Measurements from ENCODE around the gene COX7B.
"Not testable (repeated sequence)": the region's sequence is repeated elsewhere in the genome, so short reads cannot be mapped to it uniquely, and the experiment has no call there.

COX7B gene, protein sequence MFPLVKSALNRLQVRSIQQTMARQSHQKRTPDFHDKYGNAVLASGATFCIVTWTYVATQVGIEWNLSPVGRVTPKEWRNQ

DNA sequence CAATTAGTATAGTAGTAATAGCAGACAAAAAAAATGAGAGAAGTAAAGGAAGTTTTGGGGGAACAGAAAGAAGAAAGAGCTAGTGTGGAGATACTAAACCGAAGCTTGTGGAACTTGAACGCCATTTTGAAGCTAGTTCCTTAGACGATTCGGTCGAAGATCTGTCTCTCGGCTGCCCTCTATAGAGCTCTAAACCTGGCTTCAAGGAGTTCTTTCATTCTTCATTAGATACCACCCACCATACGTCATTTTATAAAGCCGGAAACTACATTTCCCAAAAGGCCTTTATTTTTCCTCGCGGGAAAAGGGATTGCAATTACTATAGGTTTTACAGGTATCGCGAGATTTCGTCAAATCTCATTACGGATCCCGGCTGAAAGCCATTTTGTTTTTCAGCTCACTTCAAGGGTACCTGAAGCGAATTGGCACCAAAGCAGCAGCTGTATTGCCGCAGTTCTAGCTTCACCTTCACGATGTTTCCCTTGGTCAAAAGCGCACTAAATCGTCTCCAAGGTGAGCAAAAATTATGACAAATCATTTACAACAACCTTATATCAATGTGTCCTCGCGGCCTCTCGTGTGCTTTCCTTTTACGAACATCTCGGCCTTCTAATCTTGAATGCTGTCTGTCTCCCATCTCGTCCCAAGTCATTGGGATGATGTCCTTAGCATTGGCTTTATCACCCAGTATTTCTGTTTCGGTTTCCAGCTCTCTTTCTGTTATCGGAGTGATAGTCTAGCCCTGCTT lies at the start of gene COX7B:
COX7B (plus strand) TSS at position 388 of the 748 bp plus-strand sequence; CDS start at position 474, 86 bp downstream.
- DNase-seq: peak; percentile 99

DNA sequence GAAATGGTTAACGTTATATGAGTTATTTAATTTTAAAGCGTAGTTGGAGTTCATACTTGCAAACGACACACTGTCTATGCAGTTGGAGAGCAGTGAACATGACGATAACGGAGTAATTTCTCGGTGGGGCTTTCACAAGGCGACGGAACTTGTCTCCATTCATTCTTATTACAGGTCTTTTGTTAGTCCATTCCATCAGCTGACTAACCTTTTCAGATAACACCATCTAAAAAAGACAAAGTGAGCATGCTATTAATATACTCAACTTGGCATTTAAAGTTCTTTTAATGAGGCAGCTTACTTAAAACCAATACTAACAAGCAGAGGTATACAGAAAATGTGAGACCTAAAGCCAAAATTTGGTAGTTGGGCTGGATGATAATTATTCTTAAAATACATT lies 23.9 kb upstream of the COX7B start:
- no peak for DNase-seq

DNA sequence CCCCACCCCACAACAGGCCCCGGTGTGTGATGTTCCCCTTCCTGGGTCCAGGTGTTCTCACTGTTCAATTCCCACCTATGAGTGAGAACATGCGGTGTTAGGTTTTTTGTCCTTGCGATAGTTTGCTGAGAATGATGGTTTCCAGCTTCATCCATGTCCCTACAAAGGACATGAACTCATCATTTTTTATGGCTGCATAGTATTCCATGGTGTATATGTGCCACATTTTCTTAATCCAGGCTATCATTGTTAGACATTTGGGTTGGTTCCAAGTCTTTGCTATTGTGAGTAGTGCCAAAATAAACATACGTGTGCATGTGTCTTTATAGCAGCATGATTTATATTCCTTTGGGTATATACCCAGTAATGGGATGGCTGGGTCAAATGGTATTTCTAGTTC lies 17.9 kb upstream of the COX7B start:
- DNase-seq: not testable (repeated sequence)

DNA sequence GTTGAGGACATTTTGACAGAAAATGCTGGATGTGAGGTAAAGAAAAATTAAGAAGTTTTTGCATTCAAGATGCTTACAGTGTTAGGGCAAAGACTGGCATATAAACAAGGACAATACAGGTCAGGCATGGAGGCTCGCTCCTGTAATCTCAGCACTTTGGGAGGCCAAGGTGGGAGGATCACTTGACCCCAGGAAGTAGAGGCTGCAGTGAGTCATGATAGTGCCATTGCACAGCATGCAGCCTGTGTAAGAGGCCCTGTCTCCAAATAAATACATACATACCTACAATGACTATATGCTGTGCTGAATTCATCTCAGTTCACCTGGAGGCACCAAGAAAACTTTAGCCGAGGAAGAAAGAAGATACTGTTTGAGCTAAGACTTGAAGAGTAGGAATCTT lies 6.4 kb upstream of the COX7B start:
- no peak for DNase-seq

DNA sequence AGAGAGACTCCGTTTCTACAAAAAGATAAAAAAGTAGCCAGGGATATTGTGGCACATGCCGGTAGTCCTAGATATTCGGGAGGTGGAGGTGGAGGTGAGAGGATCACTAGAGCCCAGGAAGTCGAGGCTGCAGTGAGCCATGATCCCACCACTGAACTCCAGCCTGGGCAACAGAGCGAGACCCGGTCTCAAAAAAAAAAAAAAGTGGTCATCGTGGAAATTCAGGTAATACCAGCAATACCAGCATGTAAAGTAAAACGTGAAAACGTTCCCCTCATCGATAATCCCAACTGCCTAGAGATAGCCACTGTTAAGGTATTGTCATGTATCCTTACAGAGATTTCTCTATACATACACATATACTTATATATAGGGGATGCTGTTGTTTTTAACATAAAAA lies 5.6 kb upstream of the COX7B start:
- DNase-seq: no peak

DNA sequence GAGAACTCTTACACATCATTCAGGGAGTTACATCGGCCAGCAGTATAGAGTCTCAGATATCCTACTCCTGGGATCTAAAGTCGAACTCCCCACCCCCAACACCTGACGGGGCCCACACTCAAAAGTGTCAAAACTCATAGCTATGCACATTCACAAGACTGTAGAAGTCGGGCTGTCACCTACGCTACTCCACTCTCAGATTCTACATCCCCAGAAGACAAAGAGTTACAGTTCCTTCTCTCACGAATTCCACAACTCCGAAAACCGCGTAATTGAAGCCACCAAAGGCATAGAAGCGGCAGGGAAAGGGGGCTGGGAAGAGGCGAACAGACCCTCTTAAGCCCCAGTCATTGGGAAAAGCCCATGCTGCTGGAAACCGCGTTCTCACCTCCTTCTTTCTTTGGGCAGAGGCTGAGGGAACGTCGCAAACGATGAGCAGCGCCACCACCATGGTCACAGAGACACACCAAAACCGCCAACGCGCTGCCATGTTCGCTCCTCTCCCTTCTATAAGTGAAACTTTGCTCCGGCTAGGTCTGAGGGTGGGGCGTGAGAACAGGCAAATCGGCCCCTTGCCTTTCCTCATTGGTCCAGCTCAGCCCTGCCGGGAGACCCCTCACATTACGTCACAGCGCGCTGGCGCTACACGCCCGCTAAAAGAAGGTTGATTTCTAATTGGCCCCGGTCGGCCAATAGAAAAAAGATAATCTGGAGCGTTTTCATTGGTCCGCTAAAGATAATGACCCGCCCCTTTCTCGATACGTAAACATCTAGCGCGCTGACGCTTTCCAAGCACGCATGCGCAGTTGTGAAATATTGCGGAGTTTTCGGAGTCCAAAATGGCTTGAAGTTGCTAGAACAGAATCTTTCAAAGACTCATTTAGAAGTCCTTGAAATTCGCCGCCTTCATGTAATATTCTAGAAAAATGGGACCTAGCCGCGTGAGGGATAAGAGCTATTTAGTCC lies 4.1 kb upstream of the COX7B start, which contains the start of gene MAGT1:
MAGT1 (minus strand) TSS at position 515 of the 966 bp plus-strand sequence; CDS start at position 490, 25 bp downstream.
- DNase-seq: peak; percentile 99

DNA sequence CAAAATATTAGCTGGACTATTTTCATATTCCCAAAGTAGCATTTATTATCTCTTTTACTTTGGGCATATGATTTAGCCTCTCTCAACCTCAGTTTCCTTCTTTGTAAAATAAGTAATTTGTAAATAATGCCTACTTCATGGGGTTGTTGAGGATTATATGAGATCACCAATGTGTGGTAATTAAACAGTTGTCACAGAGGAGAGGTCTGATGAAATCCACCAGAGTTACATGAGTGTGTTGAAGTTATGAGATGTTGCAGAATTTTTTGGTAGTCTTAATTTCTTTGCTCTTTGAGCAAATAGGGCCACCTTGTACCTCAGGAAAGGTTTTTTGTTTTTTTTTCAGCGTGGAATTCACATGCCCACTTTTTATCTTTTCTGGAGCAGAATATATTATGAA lies 1.4 kb downstream of the COX7B start:
- no peak for DNase-seq

DNA sequence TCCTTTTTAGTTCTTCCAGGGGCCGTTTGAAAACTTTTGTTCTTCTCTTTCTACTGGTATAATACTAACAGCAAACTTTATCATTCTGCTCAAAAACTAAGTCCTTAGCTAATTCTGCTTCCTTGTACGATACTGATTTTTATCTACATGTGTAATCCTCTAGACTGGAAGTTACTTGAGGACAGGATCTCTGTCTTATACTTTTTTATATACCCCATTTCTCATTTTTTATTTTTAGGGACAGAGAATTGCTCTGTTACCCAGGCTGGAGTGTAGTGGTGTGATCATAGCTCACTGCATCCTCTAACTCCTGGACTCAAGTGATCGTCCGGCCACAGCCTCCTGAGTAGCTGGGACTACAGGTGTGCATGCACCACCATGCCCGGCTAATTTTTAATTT lies 2.2 kb downstream of the COX7B start:
- DNase-seq: no peak

DNA sequence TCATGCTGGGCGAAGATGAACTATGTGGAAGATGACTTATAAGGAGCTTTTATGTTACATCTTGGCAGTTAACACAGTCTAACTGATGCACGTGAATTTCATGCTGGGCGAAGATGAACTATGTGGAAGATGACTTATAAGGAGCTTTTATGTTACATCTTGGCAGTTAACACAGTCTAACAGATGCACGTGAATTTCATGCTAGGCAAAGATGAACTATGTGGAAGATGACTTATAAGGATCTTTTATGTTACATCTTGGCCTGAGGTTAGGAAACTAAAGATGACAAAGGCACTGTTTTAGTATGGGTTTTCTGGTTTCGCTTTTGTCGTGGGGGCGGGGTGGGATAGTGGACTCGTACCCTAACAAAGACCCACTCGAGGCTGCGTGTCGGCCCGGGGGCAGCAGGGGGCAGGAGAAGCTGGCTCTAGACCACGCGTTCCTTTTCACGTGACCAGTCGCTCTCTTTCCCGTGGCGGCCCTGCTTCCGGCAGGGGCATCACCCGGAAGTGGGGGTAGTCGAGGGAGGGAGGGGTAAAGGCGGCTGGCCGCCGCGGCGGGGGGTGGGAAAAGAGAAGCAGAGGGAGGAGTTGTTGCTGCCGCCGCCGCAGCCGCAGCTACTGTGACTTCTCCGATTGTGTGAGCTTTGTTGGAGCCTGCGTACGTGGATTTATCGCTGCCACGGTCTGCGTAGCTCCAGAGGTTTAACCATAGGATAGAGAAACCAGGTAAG lies 11.0 kb downstream of the COX7B start, which contains the start of gene ATP7A:
ATP7A (plus strand) TSS at position 586 of the 733 bp plus-strand sequence. CDS start 60,949 bp downstream, outside the sequence.
- peak; percentile 96 for DNase-seq

DNA sequence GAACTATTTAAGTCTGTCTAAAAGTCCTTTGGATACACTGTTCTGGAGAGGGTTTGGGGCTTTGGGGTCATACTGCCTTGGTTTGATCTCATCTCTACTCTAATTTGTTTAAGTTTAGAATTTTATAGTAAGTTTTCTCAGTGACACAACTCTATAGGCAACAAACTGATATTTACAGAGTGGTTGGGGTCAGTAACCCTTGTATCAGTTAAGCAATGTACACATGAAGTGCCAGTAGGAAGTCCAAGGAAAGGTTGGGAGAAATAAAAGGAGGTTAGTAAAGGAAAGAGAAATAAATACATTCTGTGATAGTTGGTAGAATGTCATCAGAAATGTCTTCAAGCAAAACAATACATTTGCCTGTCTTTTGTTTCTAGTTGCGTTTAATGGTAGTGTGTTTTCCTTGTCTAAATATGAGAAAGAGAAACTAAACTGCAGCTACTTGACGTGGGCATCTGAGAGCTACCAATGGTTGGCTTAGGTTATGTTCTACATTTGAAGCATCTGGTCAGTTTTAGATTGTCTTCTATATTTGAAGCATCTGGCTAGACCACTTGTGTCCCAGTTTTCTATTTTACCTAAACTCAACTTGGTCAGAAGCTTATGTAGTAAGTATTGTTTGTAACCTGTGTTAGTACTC lies 18.1 kb downstream of the COX7B start:
- DNase-seq: no peak

DNA sequence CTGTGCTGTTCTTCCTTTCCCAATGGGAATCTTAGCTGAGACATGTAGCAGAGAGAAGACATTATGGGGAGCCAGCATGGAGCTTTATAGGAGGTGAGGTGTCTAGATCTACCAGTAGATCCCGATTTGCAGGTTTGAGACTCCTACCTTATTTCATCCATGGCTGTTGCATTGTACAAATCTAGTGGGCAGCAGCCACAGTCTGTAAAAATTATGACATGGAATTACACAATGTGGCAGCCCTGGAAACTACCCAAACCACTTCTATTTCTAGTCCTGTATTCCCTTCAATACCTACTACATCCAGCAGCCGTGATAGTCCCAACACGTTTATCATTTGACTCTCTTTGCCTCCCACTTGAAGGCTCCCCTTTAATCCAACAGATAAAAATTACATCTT lies 19.3 kb downstream of the COX7B start:
- DNase-seq: no peak

DNA sequence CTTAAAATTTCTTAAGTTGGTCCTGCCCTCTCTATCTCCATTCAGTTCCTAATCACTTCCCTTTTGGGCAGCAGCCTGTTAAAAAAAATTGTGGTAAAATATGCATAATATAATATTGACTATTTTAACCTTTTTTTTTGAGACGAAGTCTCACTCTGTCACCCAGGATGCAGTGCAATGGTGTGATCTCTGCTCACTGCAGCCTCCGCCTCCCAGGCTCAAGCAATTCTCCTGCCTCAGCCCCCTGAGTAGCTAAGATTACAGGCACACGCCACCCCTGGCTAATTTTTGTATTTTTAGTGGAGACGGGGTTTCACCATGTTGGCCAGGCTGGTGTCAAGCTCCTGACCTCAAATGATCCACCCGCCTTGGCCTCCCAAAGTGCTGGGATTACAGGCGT lies 20.1 kb downstream of the COX7B start:
- DNase-seq: not testable (repeated sequence)

DNA sequence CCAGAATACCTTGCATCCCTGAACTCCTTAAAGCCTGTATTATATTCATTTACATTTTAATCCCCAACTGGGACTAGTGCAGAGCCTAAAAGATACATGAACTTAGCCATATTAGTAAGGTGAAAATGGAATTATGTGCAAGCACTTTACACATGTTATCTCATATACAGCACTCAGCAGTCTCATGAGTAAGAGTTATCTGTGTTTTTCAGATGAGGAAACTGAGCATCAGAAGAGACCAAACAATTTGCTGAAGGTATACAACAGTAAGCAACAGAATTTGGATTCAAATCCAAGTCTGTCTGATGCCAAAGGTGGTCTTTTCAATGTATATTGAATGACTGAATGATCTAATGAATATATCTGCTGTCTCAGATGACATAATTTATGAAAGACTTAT lies 23.5 kb downstream of the COX7B start:
- DNase-seq: no peak

DNA sequence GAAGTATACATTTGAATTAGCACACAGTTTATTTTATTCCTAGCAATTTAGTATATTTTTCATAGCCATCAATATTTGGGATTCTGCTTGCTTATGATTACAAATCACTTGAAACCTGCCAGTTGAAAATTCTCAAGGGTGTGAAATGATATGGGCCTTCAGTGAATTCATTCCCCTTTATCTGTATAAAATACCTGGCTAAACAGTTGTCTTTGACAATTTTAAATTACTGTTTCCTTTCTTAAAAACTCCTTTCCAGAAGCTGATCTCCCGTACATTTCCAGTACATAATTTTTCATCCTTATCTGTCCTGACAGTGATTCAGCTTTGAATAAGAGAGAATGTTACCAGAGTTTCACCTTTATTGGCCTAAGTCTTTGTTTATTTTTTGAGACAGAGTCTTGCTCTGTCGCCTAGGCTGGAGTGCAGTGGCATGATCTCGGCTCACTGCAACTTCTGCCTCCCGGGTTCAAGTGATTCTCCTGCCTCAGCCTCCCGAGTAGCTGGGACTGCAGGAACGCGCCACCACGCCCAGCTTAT lies 25.1 kb downstream of the COX7B start:
- DNase-seq: no peak

DNA sequence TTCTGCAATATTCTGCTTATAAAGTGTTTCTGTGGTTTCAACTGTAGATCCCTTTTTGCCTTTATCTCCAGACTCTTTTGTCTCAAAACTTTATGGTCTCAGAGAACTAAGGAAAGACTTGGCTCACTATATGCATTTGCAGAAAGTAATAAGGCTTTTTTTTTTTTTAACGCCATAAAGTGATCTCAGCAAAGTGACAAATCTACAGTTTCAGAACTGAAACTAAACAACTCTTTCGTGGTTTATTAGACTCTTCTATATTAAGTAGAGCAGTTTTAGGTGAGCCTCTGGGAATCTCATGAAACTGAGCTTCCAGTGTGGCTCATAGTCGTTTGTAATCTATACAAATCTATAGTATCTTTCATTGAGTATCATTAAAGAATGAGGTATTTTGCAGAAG lies 26.5 kb downstream of the COX7B start:
- no peak for DNase-seq

DNA sequence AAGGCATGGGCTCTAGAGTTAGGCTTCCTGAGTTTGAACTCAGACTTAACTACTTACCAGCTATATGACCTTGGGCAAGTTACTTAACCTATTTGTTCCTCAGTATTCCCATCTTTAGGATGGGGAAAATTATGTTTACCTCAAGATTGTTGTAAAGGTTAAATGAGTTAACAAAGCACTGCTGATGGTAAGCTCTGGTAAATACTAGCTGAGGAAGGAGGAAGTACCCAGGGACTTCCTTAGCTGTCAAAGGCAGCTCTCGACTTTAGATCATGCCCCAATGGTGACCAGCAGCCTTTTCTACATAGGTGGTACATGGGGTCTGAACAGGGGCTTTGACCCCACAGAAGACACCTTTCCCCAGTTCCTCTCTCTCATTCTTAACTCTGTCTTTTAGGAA lies 31.3 kb downstream of the COX7B start:
- DNase-seq: no peak

DNA sequence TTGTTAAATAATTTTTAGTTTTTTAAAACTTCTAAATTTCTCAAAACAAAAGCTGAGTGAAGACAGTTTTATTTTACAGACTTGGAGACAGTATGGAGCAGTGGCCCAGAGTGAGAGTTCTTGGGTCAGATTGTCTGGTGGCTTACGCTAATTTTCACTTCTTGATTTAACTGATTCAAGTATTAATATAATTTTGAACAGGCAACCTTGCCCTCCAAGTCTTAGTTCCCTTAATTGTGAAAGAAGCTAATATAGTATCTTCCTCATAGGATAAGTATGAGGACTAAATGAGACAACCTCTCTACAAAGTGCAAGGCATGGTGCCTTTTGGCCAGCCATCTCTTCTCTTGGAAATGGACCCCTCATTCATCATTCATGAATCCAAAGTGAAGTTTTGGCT lies 36.6 kb downstream of the COX7B start:
- no peak for DNase-seq

DNA sequence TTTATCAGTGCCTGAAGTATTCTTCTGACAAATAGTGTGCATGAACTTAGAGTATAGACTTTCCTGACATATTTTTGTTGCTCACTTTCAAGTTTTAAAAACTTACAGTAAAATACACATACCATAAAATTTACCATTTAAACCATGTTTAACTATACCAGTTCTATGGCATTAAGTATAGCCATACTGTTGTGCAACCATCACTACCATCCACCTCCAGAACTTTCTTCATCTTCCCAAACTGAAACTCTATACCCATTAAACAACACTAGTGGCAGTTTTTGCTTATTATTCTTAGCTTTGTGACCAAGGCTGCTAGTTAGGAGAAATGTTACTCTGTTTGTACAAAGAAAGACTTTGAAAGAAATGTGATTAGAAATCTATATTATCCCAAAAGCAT lies 37.0 kb downstream of the COX7B start:
- DNase-seq: no peak

DNA sequence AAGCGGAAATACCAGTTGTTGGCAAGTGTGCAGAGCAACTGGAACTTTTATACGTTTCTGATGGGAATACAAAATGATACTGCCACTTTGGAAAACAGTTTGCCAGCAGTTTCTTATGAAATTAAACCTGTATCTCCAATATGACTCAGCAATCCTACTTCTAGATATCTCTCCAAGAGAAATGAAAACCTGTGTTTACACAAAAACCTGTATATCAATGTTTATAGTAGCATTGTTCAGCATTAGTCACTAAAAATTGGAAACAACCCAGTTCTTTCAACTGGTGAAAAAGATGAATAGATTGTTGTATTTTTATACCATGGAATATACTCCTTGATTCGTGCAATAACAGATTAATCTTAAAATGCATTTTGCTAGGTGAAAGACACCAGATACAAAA lies 38.0 kb downstream of the COX7B start:
- DNase-seq: no peak

DNA sequence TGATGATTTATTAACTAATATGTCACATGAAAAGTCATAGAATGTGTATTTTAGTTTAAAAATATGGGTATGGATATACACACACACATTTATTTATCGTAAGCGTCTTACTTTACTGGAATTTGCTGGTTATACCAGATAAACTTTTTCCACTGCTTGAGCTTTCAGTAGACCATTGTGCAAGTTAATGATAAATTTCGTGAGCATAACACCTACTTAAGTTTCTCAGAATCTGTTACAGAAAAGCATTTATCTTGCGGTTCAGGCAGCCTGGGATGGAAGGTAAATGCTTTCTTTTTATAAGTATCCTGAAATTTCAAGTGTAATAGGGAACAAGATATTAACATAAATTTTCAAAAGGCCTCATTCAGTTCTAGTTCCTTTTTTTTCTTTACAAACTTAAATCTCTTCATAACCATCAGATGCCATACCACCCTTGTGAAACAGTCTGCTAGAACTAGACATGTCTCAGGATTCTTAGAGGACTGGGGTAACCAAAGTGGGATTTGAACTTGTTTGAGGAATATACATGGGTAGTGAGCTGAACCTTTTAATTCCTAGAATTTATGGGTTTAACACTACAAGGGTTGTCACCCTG lies 38.9 kb downstream of the COX7B start:
- no peak for DNase-seq

DNA sequence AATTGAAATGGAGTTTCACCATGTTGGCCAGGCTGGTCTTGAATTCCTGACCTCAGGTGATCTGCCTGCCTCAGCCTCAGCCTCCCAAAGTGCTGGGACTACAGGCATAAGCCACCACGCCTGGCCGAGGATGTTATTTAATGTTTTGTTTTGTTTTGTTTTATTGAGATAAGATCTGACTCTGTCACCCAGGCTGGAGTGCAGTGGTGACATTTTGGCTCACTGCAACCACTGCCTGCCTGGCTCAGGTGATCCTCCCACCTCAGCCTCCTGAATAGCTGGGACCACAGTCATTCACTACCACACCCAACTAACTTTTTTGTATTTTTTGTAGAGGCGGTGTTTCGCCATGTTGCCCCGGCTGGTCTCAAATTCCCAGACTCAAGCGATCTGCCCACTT lies 45.8 kb downstream of the COX7B start:
- not testable (repeated sequence) for DNase-seq

Data from NCI-H1436 (cell line).